WI38 (cell line): Measurements from ENCODE around the gene MCC.

ENCODE experiments used
- H3K4me3 ChIP-seq: 2 replicates; pipeline ENCODE4 v1.5.1; 2011; ENCODE audit warnings: low read depth, mild to moderate bottlenecking, control low read depth, low read length
- TF ChIP-seq, protein P1 (sequence below): IDR thresholded peaks from 2 replicates; pipeline ENCODE4 v1.5.1; 2012; ENCODE audit warnings: low read depth, mild to moderate bottlenecking, control low read depth, low read length

The MCC gene

DNA sequence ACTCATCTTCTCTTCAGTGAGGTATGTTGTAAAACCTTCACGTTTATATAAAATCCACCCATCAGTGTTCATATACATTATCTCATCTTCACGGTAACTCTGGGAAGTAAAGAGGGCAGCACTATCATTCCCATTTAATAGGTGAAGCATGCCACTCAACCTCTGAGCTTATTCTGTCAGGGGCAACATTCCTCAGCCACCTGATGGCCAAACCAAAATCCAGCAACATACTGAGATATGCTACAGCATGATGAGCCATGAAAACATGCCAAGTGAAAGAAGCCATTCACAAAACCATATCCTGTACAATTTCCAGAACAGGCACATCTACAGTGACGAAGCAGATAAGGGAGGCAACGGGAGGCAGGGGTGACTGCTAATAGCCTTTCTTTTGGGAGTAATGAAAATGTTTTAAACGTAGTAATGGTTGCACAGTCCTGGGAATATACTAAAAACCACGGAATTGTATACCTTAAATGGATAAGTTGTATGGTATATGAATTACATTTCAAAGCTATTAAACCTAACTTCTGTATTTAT is 220.8 kb downstream of the MCC start:
- no peak overlapping the region for H3K4me3 ChIP-seq
- TF ChIP-seq, protein P1, sequence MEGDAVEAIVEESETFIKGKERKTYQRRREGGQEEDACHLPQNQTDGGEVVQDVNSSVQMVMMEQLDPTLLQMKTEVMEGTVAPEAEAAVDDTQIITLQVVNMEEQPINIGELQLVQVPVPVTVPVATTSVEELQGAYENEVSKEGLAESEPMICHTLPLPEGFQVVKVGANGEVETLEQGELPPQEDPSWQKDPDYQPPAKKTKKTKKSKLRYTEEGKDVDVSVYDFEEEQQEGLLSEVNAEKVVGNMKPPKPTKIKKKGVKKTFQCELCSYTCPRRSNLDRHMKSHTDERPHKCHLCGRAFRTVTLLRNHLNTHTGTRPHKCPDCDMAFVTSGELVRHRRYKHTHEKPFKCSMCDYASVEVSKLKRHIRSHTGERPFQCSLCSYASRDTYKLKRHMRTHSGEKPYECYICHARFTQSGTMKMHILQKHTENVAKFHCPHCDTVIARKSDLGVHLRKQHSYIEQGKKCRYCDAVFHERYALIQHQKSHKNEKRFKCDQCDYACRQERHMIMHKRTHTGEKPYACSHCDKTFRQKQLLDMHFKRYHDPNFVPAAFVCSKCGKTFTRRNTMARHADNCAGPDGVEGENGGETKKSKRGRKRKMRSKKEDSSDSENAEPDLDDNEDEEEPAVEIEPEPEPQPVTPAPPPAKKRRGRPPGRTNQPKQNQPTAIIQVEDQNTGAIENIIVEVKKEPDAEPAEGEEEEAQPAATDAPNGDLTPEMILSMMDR = no peak

DNA sequence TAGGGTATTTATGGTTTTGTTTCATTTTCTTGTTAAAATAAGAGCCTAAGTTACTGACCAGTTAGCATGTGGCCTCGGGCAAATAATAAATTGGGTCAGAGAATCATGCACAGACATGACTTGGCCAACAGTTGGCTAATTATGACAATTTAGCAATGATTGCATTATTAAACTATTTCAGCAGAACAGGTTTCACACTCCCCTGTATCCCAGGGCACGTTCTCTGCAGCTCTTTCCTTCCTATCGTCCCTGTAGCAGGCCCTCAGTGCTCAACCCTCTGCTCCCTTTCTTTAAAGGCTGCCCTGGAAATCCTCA is 221.4 kb downstream of the MCC start:
- no peak overlapping the region for H3K4me3 ChIP-seq
- TF ChIP-seq, protein P1 = no peak

DNA sequence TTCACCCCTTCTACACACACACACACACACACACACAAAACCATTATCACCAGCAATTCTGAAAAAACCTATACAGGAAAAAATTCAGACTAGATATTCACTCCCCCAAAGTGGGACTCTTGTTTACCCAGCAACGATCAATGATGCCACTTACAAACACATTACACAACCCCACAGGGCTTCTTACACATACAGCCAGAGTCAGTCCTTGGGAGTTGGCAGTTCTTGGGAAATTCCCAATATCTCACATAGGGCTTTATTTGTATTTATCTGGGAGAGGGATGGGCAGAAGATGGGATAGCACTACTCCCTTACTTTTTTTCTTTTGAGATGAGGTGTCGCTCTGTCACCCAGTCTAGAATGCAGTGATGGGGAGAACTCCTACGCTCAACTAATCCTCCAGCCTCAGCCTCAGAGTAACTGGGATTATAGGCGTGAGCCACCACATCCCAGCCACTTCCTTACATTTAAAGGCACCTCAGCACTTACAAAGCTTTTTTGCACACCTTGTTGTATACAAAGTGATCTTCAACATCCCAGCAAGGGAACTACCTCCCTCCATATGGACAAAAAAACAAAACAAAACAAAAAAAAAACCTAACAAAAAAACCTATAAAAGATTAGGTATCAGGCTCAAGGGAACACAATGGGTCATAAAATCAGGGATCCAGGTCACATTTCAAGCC is 221.9 kb downstream of the MCC start:
- TF ChIP-seq, protein P1 = no peak
- H3K4me3 ChIP-seq = no peak overlapping the region

DNA sequence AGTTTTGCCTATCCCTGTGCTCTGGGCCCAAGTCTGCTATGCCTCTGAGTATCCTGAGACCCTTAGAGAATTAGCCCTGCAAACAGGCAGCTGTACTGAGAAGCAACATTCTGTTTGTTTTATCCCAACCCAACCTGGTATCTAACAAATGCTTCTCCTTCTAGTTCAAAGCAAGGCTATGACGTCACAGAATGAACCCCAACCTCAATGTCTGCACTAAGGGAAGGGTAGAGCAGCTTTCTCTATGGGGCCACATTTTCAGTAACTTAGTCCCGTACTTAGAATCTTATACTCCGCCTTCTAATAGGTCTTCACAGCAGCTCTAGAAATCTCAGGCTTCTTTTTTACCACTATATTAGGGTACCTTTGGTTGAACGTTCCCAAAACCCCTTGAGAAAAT is 223.1 kb downstream of the MCC start:
- TF ChIP-seq, protein P1 = no peak
- H3K4me3 ChIP-seq = no peak overlapping the region

DNA sequence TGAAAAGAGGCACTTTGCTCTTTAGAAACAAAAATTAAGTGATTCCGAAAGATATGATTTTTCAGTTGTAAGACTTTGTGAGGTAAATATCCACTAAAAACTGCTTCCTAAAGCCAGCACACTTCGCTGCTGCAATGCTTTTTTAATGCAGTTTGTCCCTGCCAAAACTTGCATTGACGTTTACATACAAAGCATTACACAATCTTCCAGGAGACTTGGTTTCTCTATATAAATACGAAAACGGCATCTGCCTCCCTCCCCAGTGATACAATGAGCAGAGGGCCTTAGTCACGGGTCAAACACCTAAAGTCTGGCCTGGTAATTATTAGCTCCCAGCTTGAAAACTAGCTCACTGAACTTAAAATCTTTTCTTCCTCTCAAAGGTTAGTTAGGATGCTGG is 224.2 kb downstream of the MCC start:
- TF ChIP-seq, protein P1 = no peak
- no peak overlapping the region for H3K4me3 ChIP-seq

DNA sequence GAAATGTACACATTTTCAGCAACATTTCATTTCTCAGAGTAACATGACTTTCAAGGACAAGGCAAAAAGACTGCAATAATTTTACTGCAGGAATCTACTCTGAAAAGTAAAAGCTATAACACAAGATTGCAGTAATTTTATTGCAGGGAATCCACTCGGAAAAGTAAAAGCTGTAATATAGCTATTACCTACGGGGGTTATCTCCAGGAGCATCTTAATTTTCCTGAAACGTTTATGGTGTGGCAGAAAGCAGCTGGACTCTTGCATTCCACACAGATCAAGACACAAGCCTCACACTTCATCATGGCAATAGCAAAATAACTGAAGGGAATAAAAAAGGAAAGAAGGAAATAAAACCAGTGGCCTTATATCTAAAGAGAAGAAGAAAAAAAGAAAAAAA is 224.7 kb downstream of the MCC start:
- no peak overlapping the region for H3K4me3 ChIP-seq
- TF ChIP-seq, protein P1 = no peak

DNA sequence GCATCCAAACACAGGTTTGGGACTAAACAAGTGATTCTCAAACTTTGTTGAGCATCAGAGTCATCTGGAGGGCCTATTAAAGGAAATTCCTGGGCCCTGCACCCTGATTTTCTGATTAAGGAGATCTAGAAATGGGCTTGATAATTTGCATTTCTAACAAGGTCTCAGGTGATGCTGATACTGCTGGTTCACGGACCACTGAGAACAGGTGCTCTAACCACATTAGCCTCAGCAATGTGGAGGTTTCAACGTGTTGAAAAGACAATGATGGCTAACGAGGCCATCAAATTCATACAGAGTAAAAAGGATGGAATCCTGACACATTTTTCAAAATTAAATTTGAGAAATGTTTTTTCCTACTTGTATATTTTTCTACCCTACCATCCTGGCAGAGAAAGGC is 225.6 kb downstream of the MCC start:
- H3K4me3 ChIP-seq = no peak overlapping the region
- TF ChIP-seq, protein P1 = no peak
